ENCODE results near the gene RNLS.
"Not testable (repeated sequence)": the region's sequence is repeated elsewhere in the genome, so short reads cannot be mapped to it uniquely, and the experiment has no call there.

RNLS gene

GRCh38 chr10:88309365-88309764, 273.8 kb downstream of the RNLS start:
- no peak for DNase-seq (ENCODE audit: low read depth in 2 of 3, low spot score in 1 of 3)

- not testable (repeated sequence) for DNase-seq (ENCODE audit: low read depth in 2 of 3, low spot score in 1 of 3)
Observed at GRCh38 chr10:88308361-88308760, 274.8 kb downstream of the RNLS start.

GRCh38 chr10:88299787-88300186, 283.3 kb downstream of the RNLS start:
- no peak for DNase-seq (ENCODE audit: low read depth in 2 of 3, low spot score in 1 of 3)

GRCh38 chr10:88297103-88297502, 286.0 kb downstream of the RNLS start:
- DNase-seq (ENCODE audit: low read depth in 2 of 3, low spot score in 1 of 3) = no peak

- no peak for DNase-seq (ENCODE audit: low read depth in 2 of 3, low spot score in 1 of 3)
Observed at GRCh38 chr10:88293651-88294230, 289.4 kb downstream of the RNLS start.

GRCh38 chr10:88293073-88293472, 290.0 kb downstream of the RNLS start:
- DNase-seq (ENCODE audit: low read depth in 2 of 3, low spot score in 1 of 3) = no peak

- no peak for DNase-seq (ENCODE audit: low read depth in 2 of 3, low spot score in 1 of 3)
Observed at GRCh38 chr10:88292185-88292514, 291.0 kb downstream of the RNLS start.

- no peak for DNase-seq (ENCODE audit: low read depth in 2 of 3, low spot score in 1 of 3)
Observed at GRCh38 chr10:88291289-88292184, 291.6 kb downstream of the RNLS start.

GRCh38 chr10:88289342-88289741, 293.8 kb downstream of the RNLS start:
- no peak for DNase-seq (ENCODE audit: low read depth in 2 of 3, low spot score in 1 of 3)

- no peak for DNase-seq (ENCODE audit: low read depth in 2 of 3, low spot score in 1 of 3)
Observed at GRCh38 chr10:88288320-88289059, 294.6 kb downstream of the RNLS start.

GRCh38 chr10:88286030-88286429, 297.1 kb downstream of the RNLS start:
- no peak for DNase-seq (ENCODE audit: low read depth in 2 of 3, low spot score in 1 of 3)

- no peak for DNase-seq (ENCODE audit: low read depth in 2 of 3, low spot score in 1 of 3)
Observed at GRCh38 chr10:88281592-88282347, 301.3 kb downstream of the RNLS start.

GRCh38 chr10:88280518-88280917, 302.6 kb downstream of the RNLS start:
- DNase-seq (ENCODE audit: low read depth in 2 of 3, low spot score in 1 of 3) = no peak

GRCh38 chr10:88278912-88279311, 304.2 kb downstream of the RNLS start:
- DNase-seq (ENCODE audit: low read depth in 2 of 3, low spot score in 1 of 3) = no peak

- DNase-seq (ENCODE audit: low read depth in 2 of 3, low spot score in 1 of 3) = not testable (repeated sequence)
Observed at GRCh38 chr10:88276945-88277344, 306.2 kb downstream of the RNLS start.

GRCh38 chr10:88274286-88274685, 308.8 kb downstream of the RNLS start:
- DNase-seq (ENCODE audit: low read depth in 2 of 3, low spot score in 1 of 3) = no peak

GRCh38 chr10:88273567-88273966, 309.6 kb downstream of the RNLS start:
- DNase-seq (ENCODE audit: low read depth in 2 of 3, low spot score in 1 of 3) = no peak

- DNase-seq (ENCODE audit: low read depth in 2 of 3, low spot score in 1 of 3) = peak in 1 of 3 donors; percentile 8
Observed at GRCh38 chr10:88271761-88272543, 311.2 kb downstream of the RNLS start.

GRCh38 chr10:88270871-88271713, 312.0 kb downstream of the RNLS start:
- peak; percentile 38 to 45 (median 40) for DNase-seq (ENCODE audit: low read depth in 2 of 3, low spot score in 1 of 3)
